Fibroblast of the aortic adventitia (primary cell): ENCODE results near the gene D2HGDH. TPM values are rescaled to one million over a fixed set of nuclear protein-coding genes. Genes with fewer than 3 reads are reported as not detected.

Source experiments
- DNase-seq: peaks from one replicate; pipeline ENCODE4 v3.0.0-alpha.2; 2010; ENCODE audit warnings: low read depth
- H3K4me3 ChIP-seq: 2 replicates; pipeline ENCODE4 v1.5.1; 2011; ENCODE audit warnings: low read depth, mild to moderate bottlenecking, control low read depth, low read length, moderate library complexity
- total RNA-seq: library from RNA; depleted of rRNA; stranded (reverse); fragments of >200 nt; gene quantifications from 2 replicates; pipeline ENCODE4 v1.2.3, GENCODE V29; 2012; ENCODE audit warnings: low replicate concordance
- TF ChIP-seq, protein P1 (sequence below): IDR thresholded peaks from 2 replicates; pipeline ENCODE4 v1.5.1; 2011; ENCODE audit warnings: mild to moderate bottlenecking, low read length, control low read depth, inconsistent platforms; ENCODE audit not compliant: insufficient read depth

The D2HGDH gene
- total RNA-seq, 1 donor, result 9.3 TPM

- no peak overlapping the region for H3K4me3 ChIP-seq
- DNase-seq, result no peak
- TF ChIP-seq, protein P1, sequence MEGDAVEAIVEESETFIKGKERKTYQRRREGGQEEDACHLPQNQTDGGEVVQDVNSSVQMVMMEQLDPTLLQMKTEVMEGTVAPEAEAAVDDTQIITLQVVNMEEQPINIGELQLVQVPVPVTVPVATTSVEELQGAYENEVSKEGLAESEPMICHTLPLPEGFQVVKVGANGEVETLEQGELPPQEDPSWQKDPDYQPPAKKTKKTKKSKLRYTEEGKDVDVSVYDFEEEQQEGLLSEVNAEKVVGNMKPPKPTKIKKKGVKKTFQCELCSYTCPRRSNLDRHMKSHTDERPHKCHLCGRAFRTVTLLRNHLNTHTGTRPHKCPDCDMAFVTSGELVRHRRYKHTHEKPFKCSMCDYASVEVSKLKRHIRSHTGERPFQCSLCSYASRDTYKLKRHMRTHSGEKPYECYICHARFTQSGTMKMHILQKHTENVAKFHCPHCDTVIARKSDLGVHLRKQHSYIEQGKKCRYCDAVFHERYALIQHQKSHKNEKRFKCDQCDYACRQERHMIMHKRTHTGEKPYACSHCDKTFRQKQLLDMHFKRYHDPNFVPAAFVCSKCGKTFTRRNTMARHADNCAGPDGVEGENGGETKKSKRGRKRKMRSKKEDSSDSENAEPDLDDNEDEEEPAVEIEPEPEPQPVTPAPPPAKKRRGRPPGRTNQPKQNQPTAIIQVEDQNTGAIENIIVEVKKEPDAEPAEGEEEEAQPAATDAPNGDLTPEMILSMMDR, result no peak
Measured at GRCh38 chr2:241810307-241811200, 76.1 kb downstream of the D2HGDH start.

GRCh38 chr2:241811201-241811951 is 76.9 kb downstream of the D2HGDH start:
- no peak for DNase-seq
- TF ChIP-seq, protein P1, result no peak
- no peak overlapping the region for H3K4me3 ChIP-seq

GRCh38 chr2:241811952-241812729 is 77.7 kb downstream of the D2HGDH start:
- TF ChIP-seq, protein P1, result no peak
- H3K4me3 ChIP-seq, result no peak overlapping the region
- DNase-seq, result no peak

GRCh38 chr2:241812730-241813643 is 78.6 kb downstream of the D2HGDH start:
- no peak for DNase-seq
- TF ChIP-seq, protein P1, result no peak

GRCh38 chr2:241813644-241814392 is 79.4 kb downstream of the D2HGDH start:
- no peak for DNase-seq
- no peak overlapping the region for H3K4me3 ChIP-seq
- TF ChIP-seq, protein P1, result no peak

More at GRCh38 chr2:241812730-241813643, 78.6 kb downstream of the D2HGDH start:
- H3K4me3 ChIP-seq, result no peak overlapping the region
